ACC112 (cell line): ENCODE results near the gene MS4A5.

Source experiments
- H2AFZ ChIP-seq: fragments of 200-600 bp; sonication (generic); one replicate; pipeline ENCODE4 v1.6.0; 2017; ENCODE audit warnings: antibody characterized with exemption, low read length; ENCODE audit not compliant: unreplicated experiment
- H3K27ac ChIP-seq: fragments of 200-600 bp; sonication (generic); 2 replicates; pipeline ENCODE4 v1.5.1; 2014; ENCODE audit warnings: low read depth, mild to moderate bottlenecking, antibody characterized with exemption, low read length, moderate library complexity
- H3K27me3 ChIP-seq: fragments of 200-600 bp; sonication (generic); 2 replicates; pipeline ENCODE4 v1.6.1; 2014; ENCODE audit warnings: mild to moderate bottlenecking, antibody characterized with exemption, low read length, moderate library complexity, mixed read lengths; ENCODE audit not compliant: insufficient read depth
- H3K36me3 ChIP-seq: fragments of 200-600 bp; sonication (generic); 2 replicates; pipeline ENCODE4 v1.6.1; 2016; ENCODE audit warnings: mild to moderate bottlenecking, antibody characterized with exemption, low read length, moderate library complexity, mixed read lengths; ENCODE audit not compliant: insufficient read depth
- H3K4me1 ChIP-seq: fragments of 200-600 bp; sonication (generic); one replicate; pipeline ENCODE4 v1.6.1; 2016; ENCODE audit warnings: low read length, mixed read lengths; ENCODE audit not compliant: insufficient read depth, unreplicated experiment, control insufficient read depth
- H3K4me3 ChIP-seq: fragments of 200-600 bp; sonication (generic); 2 replicates; pipeline ENCODE4 v1.5.1; 2014; ENCODE audit warnings: mild to moderate bottlenecking, low read depth, low read length
- H3K79me2 ChIP-seq: fragments of 200-600 bp; sonication (generic); one replicate; pipeline ENCODE4 v1.6.0; 2016; ENCODE audit warnings: low read length; ENCODE audit not compliant: control insufficient read depth, unreplicated experiment, insufficient read depth

The MS4A5 gene, protein sequence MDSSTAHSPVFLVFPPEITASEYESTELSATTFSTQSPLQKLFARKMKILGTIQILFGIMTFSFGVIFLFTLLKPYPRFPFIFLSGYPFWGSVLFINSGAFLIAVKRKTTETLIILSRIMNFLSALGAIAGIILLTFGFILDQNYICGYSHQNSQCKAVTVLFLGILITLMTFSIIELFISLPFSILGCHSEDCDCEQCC

GRCh38 chr11:60429272-60429671 is at the start of gene MS4A5:
Gene MS4A5, plus strand, starts transcription at chr11:60429572. Its CDS starts 103 bp downstream, at chr11:60429675.
- Histone ChIP-seq H3K27me3 (no peaks in the 10 kb centered on the region), H3K36me3 (no peaks in the 10 kb centered on the region), H3K79me2 (no peaks in the 10 kb centered on the region), H3K4me1 (no peaks in the 10 kb centered on the region), H2AFZ (no peak within 1 kb of the TSS), H3K27ac (no peak within 1 kb of the TSS), H3K4me3 (no peak within 1 kb of the TSS)

GRCh38 chr11:60389279-60389910 is 40.0 kb upstream of the MS4A5 start:
- Histone ChIP-seq H3K4me1 (no peaks in the 10 kb centered on the region), H2AFZ (no peak overlapping the region), H3K79me2 (no peaks in the 10 kb centered on the region), H3K36me3 (no peaks in the 10 kb centered on the region), H3K4me3 (no peak overlapping the region), H3K27me3 (no peaks in the 10 kb centered on the region), H3K27ac (no peak overlapping the region)

DNA sequence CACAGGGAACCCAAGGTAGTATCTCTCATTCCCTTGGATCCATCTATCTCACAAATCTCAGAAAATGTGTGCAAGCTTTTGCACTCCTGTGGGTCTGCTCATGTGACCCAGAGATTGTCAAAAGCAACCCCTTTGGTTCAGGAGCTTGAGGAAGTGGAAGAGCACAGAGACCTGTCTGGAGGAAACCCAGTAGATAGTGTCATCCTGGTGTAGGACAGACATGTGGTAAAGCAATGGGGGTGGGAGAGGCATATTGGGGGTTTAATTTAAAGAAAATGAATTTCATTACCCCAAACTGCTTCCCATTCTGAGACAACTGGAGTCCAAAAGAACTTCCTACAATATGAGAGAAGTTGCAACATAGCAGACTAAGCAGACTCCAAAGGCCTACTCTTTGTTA is 39.0 kb upstream of the MS4A5 start:
- H3K4me1 ChIP-seq, result no peaks in the 10 kb centered on the region
- no peaks in the 10 kb centered on the region for H3K27me3 ChIP-seq
- H3K27ac ChIP-seq, result no peak overlapping the region
- H3K79me2 ChIP-seq, result no peaks in the 10 kb centered on the region
- H3K36me3 ChIP-seq, result no peaks in the 10 kb centered on the region
- H2AFZ ChIP-seq, result no peak overlapping the region
- H3K4me3 ChIP-seq, result no peak overlapping the region

- Histone ChIP-seq H3K27ac (no peak overlapping the region), H3K36me3 (no peaks in the 10 kb centered on the region), H3K27me3 (no peaks in the 10 kb centered on the region), H3K4me1 (no peaks in the 10 kb centered on the region), H3K79me2 (no peaks in the 10 kb centered on the region), H3K4me3 (no peak overlapping the region), H2AFZ (no peak overlapping the region)
Observed at GRCh38 chr11:60392361-60392760, 37.0 kb upstream of the MS4A5 start.

- no peaks in the 10 kb centered on the region for H3K36me3 ChIP-seq
- H3K27me3 ChIP-seq, result no peaks in the 10 kb centered on the region
- H3K79me2 ChIP-seq, result no peaks in the 10 kb centered on the region
- no peak overlapping the region for H2AFZ ChIP-seq
- no peak overlapping the region for H3K4me3 ChIP-seq
- no peak overlapping the region for H3K27ac ChIP-seq
- H3K4me1 ChIP-seq, result no peaks in the 10 kb centered on the region
Observed at GRCh38 chr11:60393016-60393415, 36.4 kb upstream of the MS4A5 start.

DNA sequence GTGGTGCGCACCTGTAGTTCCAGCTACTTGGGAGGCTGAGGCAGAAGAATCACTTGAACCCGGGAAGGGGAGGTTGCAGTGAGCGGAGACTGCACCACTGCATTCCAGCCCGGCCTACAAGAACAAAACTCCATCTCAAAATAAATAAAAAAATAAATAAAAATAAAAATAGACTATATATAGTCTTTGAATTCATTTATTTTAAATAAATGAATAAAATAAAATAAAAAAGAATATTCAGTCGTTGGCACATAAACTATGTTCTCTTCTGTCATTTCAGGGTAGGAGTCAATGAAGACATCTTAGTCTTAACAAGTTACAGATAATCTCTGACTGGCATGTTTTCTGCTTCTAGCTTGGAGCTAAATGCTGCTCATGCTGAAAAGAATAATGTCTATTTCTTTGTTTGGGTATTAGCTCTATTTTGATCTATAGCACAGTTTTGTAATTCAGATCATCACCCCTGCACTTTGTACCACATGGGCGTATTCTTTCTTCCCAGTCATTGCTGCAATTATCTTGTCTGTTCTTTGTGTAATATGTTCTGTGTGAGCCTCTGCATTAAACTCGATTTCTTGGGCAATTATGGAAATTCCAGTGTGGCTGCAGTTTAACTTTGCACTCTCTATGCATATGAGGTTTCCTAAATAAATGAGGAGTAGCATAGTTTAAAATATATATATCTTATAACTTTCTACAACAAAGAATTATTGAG is 34.5 kb upstream of the MS4A5 start:
- no peaks in the 10 kb centered on the region for H3K4me1 ChIP-seq

DNA sequence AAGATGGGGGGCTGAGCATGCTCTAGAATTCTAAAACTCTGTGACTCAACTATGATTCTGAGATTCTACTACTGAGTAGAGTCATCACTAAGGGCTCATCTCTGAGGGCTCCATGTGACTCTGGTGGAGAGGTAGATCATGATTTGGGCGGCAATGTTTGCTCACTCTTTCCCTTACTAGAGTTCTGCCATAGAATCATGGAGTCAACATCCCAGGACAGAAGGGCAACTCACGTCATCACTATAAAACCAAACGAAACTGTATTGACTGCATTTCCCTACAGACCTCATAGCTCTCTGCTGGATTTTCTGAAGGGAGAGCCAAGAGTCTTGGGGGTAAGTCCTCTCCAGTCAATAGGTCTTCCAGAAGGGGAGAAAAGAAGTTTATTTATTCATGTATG is 33.0 kb upstream of the MS4A5 start, which contains the start of gene MS4A14:
TSS of gene MS4A14 (plus strand) at position 78 of the 400 bp plus-strand sequence. CDS start at position 198, 120 bp downstream.
- Histone ChIP-seq H2AFZ (no peak within 1 kb of the TSS), H3K27me3 (no peaks in the 10 kb centered on the region), H3K79me2 (no peaks in the 10 kb centered on the region), H3K36me3 (no peaks in the 10 kb centered on the region), H3K27ac (no peak within 1 kb of the TSS), H3K4me1 (no peaks in the 10 kb centered on the region), H3K4me3 (no peak within 1 kb of the TSS)

More for the DNA sequence above, 34.5 kb upstream of the MS4A5 start:
- no peaks in the 10 kb centered on the region for H3K27me3 ChIP-seq
- H3K4me3 ChIP-seq, result no peak overlapping the region
- no peak overlapping the region for H2AFZ ChIP-seq
- H3K27ac ChIP-seq, result no peak overlapping the region
- H3K36me3 ChIP-seq, result no peaks in the 10 kb centered on the region
- no peaks in the 10 kb centered on the region for H3K79me2 ChIP-seq

- Histone ChIP-seq H3K4me3 (no peak overlapping the region), H3K27me3 (no peaks in the 10 kb centered on the region), H3K27ac (no peak overlapping the region), H2AFZ (no peak overlapping the region), H3K4me1 (no peaks in the 10 kb centered on the region), H3K36me3 (no peaks in the 10 kb centered on the region), H3K79me2 (no peaks in the 10 kb centered on the region)
Observed at GRCh38 chr11:60396799-60397198, 32.6 kb upstream of the MS4A5 start.

DNA sequence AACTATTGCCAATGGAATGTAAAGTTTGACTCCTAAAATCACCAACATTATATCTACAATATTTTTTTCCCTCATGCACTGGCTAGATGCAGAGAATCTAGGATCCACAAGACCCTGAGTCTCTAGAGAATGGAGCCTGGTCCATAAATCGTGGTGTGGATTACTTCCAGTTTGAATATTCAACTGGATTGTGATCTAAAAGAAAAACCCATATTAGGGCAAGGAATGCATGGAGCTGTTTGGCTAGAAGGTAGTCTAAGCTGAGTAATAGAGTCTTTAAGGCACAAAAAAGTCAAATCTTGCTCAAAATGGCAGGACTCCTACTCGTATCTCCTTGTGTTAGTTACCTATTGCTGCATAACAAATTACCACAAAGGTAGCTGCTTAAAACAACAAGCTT is 9.4 kb upstream of the MS4A5 start:
- no peak overlapping the region for H3K27ac ChIP-seq
- no peaks in the 10 kb centered on the region for H3K27me3 ChIP-seq
- no peak overlapping the region for H3K4me3 ChIP-seq
- H2AFZ ChIP-seq, result no peak overlapping the region
- no peaks in the 10 kb centered on the region for H3K36me3 ChIP-seq
- no peaks in the 10 kb centered on the region for H3K4me1 ChIP-seq
- no peaks in the 10 kb centered on the region for H3K79me2 ChIP-seq

GRCh38 chr11:60422609-60423008 is 6.8 kb upstream of the MS4A5 start:
- H3K4me3 ChIP-seq, result no peak overlapping the region
- H3K4me1 ChIP-seq, result no peaks in the 10 kb centered on the region
- H3K27me3 ChIP-seq, result no peaks in the 10 kb centered on the region
- H3K79me2 ChIP-seq, result no peaks in the 10 kb centered on the region
- no peak overlapping the region for H2AFZ ChIP-seq
- no peak overlapping the region for H3K27ac ChIP-seq
- no peaks in the 10 kb centered on the region for H3K36me3 ChIP-seq

DNA sequence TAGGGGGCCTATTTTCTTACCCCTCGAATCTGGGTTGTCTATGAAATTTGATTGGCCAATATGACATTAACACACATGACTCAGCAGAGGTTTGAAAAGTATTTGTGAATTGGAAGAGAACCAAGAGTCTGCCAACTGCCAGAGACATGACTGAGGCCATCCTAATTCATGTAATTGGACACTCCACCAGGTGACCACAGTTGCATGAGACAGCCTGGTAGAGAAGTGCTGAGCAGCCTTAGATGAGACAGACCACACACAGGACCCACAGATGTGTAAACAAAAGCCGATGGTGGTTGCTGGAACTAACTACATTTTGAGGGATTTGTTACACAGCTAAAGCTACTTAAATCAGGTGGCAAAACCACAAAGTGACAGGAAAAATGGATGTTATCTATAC is 855 bp upstream of the MS4A5 start:
- no peaks in the 10 kb centered on the region for H3K4me1 ChIP-seq
- H3K4me3 ChIP-seq, result no peak overlapping the region
- H3K79me2 ChIP-seq, result no peaks in the 10 kb centered on the region
- H3K27ac ChIP-seq, result no peak overlapping the region
- H3K27me3 ChIP-seq, result no peaks in the 10 kb centered on the region
- no peaks in the 10 kb centered on the region for H3K36me3 ChIP-seq
- no peak overlapping the region for H2AFZ ChIP-seq
